Medulla oblongata (tissue), 1 donor: Measurements from ENCODE around the gene PIK3AP1.

Experiments used
- DNase-seq: peaks from one replicate; pipeline ENCODE4 v3.0.0-alpha.2; 2015; ENCODE audit errors: extremely low spot score

Gene PIK3AP1

DNA sequence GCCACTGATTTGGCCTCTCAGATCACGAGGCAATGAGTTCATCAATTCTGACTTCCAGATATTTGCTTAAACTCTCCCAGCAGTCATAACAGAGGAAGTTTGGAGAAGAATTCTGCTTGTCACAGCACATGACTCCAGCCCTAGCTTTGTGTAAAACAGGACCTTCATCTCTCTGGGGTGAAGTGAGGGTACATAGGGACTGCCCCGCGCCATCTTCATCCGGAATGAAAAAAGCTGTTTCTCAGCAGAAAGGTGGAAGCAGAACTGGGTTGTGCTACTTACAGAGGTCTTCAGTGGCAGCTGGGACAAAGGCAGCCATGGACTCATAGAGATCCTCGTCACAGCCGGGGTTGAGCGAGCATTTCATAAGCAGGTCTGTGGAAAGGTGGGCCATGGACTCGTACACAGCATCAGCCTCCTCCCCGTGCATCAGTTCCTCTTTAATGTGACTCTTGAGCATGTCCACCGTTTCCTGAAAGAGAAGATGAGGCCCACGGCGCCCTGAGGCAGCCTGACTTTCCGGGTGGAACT, 75.1 kb downstream of the PIK3AP1 start:
- peak; percentile 73 for DNase-seq

DNA sequence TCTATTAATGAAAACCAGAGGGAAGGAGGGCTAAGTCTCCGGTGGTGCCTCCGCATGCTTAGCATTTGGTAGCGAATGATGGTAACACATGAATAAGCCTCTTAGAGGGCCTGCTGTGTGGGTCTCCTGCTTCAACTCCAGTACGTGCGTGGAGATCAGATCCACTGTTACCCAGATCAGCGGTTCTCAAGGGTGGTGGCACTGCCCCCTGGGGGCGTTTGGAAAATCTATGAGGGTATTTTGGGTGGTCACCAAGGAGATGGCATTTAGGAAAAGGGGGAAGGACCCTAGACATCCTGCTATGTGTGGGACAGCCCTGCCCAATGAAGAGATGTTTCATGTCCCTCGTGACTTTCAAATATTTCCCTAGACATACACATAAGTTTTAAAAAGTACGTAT, 76.4 kb downstream of the PIK3AP1 start:
- no peak for DNase-seq

DNA sequence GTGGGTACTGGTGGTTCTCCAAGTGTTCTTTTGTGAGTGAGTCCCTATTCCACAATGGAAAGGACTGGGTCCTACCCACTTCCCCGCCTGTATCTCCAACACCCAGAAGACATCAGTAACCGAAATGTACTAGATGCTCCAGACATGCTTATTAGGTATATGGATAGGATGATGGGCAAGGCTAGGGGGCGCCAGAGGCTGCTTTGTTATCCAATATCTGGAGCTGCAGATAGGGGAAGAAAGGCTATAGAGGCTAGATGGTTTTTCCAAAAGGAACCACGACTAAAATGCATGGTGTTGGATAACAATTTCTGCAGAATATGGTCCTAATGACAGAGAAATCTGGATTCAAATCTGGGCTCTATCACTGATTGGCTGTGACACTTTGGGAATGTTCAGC, 77.3 kb downstream of the PIK3AP1 start:
- DNase-seq, result peak; percentile 78

DNA sequence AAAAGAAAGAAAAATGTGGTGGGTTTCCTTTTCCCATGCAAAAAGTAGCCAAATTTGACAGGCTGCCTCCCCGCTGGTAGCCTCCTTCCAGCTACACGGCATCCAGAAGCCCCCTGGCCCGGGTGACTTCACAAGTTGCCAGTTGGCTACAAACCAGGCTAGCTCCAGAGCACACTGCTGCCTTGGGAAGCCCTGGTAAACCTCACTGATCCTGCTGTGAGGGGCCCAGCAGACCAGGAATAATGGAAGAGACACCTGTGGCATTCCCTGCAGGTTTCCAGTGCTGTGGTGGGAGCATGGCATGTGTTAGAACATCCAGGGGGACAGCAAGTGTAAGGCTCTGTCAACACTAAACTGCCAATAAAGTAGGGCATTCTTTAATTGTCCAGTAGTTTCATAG, 77.8 kb downstream of the PIK3AP1 start:
- no peak for DNase-seq

DNA sequence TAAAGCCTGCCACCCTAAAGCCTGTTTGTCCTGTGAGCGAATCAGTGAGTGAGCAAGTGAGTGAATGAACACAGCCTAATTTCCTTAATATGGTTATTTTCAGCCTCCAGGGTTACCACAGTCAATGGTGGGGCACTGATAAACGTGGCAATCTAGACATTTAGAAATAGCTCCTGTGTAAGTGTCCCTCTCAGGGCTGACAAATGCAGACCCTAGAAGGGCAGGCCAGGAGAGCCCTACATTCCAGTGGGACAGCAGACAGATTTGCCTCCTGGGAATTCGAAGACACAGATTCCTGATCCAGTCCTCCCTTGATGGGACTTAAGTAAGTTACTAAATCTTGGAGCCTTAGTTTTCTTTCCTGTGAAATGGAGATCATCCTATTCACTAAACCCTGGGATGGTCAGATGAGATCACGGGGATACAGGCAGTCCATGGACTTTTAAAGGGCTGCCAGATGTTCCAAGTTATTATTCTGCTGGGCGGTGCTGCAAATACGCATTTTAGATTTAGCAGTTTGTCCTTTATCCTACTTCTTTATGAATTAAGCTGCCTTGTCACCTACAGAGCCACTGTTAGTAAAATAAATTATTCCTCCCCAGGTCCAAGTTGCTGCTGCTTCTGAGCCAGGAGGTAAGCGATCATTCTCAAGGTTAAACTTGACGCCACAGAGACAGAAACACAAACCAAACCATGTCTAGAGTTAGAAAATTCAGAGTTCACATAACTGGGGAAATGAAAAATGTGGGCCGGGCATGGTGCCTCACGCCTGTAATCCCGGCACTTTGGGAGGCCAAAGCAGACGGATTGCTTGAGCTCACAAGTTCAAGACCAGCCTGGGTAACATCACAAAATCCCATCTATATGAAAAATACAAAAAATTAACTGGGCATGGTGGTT, 78.7 kb downstream of the PIK3AP1 start:
- no peak for DNase-seq

DNA sequence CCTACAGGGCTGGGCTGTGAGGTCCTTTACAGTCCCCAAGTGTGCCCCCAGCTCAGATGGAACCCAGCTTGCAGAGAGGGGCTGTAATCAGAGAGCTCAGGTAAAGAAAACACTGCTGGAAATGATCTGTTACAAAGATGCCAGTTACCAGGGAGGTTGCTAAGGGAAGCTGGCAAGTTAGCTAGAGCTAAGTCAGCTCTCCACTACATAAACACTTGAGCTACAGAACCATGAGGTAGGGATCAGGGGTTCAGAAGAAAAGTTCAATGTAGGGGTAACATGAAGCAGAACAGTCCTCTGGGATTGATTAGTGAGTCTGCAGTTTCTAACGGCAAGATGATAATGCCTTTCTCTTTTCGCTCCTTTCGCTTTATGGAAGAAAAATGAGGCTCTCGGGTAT, 80.4 kb downstream of the PIK3AP1 start:
- no peak for DNase-seq

DNA sequence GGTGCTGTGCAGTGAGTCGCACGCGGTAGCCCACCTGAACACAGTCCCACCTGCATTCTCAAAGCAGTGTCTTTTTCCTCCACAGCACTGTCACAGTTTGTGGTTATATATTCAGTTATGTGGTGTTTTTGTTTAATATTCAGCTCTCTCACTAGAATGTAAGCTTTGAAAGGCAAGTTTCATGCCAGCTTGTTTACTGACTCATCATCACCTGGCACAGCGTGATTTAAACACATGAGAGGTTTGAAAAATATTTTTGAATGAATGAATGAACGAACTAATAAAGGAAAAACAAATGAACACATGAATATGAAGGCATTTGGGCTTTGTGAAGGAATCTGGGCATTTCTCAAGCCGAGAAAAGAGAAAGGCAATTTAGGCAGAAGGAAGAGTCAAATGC, 81.6 kb downstream of the PIK3AP1 start:
- no peak for DNase-seq

DNA sequence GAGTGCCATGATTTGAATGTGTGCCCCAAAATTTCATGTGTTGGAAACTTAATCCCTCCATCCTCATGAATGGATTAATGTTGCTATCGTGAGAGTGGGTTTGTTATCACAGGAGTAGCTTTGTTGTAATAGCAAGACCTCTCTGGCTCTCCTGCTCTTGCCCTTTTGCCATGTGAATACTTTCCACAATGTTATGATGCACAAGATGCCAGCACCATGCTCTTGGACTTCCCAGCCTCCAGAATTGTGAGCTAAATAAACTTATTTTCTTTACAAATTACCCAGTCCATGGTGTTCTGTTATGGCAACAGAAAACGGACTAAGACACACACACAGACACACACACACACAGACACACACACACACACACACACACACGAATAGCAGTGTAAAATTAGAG, 82.2 kb downstream of the PIK3AP1 start:
- DNase-seq, result no peak

DNA sequence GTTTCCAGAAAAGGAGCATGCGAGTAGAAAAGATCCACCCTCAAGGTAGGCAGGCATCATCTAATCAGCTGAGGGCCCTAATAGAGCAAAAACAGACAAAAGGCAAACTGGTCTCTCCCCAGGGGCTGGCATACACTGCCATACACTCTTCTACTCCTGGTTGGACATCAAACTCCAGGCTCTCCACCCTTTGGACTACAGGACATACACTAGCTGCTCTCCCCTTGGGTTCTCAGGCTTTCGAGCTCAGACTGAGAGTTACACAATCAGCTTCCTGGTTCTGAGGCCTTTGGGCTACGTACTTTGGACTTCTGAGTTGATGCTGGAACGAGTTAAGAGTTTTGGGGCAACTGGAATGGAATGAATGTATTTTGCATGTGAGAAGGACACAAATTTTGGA, 82.6 kb downstream of the PIK3AP1 start:
- no peak for DNase-seq

DNA sequence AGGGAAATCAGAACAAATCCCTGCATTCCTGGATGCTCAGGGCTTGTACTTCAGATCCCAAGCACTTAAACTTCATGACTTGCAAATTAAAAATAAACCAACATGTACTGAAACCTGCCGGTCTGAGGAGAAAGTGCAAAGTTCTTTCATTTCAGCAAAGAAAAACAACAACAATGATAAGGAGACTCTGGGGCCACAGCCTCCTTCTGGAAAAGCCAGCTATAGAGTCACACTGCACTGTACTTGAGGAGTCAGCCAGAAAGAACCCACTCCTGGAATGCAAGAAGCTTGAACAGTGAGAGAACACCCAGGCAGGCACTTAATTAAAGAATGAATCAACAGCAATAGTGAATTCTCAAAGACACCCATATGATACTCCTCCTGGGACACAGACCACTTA, 83.8 kb downstream of the PIK3AP1 start:
- no peak for DNase-seq

DNA sequence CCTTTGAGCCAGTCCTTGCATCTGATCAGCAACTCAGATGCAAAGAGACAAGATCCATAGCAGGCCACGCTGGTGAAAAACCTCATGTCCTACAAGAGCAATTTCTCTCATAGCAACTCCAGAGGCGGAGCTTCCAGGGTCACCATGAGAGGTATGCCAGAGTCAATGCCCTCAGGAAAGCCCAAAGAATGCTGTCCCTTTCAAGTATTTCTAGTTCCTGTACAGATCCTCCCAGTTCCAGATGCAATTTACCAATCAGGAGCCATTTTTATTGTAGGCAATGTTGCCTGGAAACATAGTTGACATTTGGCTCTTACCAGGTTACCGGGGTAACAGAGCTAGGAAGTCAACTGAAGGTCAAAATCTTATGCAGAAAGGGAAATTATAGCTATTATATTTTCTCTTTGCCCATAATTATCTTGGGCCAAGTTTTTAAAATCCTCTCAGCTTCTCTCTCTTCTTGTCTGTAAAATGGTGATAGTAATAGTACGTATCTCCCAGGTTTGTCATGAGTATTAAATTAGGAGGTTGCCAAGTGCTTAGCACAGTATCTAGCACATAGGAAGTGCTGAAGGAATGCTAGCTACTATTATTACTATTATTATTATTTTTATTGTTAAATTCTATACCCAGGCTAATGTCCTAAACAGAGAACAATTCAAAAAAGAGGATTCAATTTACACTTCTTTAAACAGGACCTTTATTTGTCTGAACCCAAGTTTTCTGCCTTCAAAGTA, 87.2 kb downstream of the PIK3AP1 start:
- DNase-seq, result no peak

DNA sequence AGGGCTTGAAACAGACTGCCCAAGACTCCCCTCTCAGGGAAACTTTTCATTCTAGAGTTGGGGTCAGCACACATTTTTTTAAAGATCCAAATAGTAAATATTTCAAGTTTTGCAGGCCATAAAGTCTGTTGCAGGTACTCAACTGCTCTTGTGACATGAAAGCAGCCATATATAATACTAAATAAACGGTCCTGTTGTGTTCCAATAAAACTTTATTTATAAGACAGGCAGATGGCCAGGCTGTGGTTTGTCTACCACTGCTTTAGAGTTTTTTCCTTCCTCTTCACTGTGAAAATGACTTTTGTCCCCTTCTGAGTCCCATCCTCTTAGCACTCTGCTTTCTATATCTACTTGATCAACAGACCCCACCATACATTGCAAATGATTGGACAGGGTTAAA, 93.0 kb downstream of the PIK3AP1 start:
- no peak for DNase-seq

DNA sequence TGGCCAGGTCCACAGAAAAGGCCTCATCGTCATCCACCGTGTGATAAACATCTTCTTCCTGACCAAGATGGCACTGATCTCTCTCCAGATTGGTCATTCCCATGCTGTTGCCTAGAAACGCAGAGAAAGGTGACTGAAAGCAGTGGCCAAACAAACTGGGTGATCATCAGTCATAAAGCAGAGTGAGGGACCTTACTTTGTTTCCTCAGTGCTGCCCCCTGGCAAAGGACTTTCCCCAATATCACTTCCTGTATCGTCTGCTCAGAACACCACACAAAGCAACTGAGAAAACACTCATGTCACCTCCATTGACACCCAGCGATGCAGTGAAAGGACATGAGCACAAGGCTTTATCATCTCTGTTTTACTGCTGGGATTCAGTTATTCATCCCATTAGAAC, 93.5 kb downstream of the PIK3AP1 start:
- DNase-seq, result no peak

DNA sequence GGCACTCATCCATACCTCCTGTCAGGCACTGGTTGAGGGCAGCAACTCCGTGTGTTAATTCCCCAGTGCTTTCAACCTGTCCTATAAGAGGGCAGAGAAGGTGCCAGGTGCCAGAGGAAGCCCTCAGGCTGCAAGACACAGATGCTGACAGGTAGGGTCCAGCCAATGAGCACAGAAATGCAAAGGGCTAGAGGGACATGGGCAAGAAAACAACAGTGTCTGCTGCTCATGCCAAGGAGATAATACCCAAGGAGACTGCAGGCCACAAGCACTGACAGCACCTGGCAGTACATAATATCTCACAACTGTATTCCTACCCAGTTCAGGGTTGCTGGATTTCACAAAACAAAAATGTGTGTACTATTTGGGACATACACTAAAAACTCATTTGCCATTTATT, 95.1 kb downstream of the PIK3AP1 start:
- no peak for DNase-seq

DNA sequence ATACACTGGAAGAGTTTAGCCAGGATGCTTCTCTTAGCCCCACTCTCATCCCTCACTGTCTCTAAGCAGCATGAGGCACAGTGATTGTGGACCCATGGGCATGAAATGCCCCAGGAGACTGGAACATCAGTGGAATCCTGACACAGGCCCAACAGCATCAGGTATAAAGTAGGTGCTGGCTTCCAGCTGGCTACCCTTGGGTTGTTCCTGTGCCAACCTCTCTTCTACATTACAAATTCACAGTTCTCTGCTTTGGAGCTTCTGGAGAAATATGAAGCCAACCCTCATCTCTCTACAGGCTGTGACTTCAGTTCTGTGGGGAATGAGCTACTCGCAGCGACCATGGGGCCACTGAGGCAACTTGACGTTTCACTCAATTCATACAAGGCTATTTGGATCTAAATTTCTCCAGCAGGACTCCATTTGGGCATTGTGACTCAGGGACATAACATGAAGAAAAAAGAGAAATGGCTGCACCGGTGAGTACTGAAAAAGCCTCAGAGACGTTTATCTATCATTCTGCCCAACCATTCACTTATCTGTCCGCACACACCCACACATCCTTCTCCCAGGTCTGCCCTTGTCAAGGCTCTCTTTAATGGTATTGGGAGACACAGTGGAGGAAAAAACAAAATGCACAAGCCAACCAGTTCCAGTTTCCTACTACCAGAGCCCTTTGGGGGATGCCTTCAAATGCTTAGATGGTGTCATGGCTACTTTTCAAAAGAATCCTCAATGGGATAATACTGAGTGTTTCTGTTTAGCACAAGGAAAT, 98.1 kb downstream of the PIK3AP1 start:
- peak; percentile 29 for DNase-seq

DNA sequence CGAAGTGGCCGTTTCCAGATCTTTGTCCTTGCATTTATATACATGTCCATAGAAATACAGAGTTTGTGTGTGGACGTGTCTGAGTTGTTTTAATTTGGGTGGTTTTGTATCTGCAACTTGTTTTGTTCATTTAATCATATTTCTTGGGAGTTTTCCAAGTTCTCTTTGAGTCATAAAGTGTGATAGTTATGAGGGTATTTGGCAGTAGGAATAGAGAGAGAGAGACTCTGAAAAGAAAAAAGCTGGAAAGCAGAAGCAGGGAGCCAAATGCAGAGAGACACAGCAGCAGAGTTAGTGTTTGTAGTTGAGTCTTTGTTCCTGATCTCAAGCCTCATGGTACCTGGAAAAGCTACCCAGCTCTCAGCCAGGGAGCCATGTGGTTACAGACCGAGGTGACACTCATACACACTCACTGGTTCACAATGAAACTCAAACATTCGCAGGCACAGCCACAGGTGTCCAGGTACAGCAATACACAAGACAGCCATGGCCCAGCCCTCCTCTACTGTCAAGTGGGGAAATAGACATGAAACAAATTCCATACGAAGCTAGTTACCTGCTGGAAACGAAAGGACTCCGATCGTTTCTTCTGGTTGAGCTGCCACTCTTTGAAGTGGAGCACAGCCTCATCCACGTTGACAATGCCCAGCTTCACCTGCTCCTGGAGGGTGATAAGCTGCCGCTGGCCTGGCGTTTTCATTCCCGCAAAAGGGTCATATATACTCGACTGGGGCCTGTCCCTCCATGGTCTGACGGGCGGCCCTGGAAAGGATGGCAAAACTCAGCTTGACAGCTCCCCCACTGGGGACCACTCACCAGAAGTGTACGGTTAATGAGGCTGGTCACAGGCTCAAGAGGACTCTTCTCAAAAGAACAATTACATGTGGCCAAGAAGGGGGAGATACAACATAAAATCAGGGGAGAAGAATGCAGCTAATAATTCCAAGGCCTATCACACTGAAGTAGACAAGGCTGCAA, 100.2 kb downstream of the PIK3AP1 start:
- DNase-seq, result no peak

DNA sequence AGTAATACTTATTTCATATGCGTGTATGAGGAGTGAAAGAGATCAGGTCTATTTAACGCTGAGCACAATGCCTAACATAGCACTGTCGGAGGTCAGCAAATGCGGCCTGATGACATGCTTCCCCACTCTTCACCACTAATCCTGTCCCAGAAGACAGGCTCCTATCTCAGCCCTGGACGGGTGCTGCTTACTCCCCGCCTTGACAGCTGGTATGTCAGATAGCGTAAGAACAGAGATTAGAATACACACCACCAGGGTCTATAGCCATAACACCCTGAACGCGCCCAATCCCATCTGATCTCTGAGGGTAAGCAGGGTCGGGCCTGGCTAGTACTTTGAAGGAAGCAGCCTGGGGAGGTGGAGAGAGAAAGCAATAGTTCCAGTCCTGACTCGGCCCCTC, 101.2 kb downstream of the PIK3AP1 start:
- no peak for DNase-seq

DNA sequence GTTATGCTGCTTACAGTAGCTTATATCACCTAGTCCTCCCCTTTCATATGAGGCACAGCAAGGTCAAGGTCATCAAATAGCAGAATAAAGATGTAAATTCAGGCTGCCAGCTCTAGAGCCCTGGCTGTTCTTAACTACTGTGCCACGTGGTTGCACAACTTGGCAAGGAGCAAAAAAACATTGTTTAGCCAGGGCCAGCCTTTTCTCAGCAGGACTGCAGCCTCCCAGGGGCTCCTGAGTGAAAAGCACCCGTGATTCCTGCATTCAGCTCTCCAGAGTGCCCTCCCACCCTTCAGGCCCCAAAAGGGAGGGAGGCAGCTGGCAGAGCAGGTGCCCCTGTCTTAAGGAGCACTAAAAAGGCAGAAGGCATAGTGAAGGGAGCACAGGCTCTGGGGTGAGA, 101.7 kb downstream of the PIK3AP1 start:
- peak; percentile 90 for DNase-seq

DNA sequence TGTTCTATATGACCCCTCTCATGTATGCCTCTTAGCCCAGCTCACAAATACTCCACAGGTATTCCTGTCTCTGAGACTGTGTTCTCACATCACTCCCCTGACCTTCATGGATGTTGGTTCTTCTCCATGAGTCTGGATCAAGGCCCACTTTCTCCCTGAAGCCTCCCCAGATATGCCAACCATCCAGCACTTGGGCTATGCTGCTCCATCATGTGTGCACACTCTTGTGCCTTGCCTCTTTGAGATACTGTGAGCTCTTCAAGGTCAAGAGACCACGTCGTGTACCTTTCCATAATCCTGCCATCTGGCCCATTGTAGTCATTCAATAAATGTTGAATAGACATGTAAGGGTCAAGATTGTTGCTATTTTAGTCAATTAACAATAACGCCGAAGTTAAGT, 103.4 kb downstream of the PIK3AP1 start:
- no peak for DNase-seq

DNA sequence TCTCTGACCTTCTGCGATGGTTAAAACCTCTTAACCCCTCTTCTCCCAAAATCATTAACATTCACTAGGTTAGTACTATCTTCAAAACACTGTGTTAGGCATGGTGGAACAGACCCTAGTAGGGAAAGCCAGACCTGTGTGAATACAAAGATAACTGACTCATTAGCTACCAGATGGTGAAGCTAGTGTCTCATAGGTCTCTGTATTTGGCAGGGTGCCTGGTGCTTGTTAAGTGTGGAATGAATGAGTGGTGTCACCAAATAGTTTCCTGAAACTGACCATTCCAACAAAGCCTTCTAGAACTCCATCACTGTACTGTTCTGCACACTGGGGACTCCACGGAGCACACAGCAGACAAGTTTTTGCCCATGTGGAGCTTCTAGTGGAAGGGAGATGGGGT, 105.8 kb downstream of the PIK3AP1 start:
- no peak for DNase-seq

DNA sequence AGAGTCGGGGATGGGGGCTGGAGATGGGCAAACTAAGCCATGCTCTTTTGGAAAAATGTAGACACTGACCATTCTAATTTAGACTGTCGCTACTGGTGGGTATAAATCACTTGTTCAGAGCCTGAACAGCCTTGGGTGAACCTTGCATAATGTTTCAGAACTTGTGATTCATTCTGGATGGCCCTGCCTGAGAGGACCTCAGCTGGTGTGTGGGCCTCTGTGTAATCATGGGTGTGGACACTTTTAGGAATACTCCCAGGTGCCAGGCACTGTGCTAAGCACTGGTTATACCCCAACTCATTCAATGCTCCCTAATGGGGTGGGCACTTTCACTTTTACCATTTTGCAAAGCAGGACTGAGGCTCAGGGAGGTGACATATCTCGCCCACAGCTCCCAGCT, 106.7 kb downstream of the PIK3AP1 start:
- no peak for DNase-seq
